Middle frontal gyrus (tissue), 1 donor: Measurements from ENCODE around the gene PRKCH.

Experiments used
- DNase-seq: peaks from one replicate; pipeline ENCODE4 v3.0.0-alpha.2; 2015; ENCODE audit warnings: low spot score; ENCODE audit errors: extremely low spot score

PRKCH gene

DNA sequence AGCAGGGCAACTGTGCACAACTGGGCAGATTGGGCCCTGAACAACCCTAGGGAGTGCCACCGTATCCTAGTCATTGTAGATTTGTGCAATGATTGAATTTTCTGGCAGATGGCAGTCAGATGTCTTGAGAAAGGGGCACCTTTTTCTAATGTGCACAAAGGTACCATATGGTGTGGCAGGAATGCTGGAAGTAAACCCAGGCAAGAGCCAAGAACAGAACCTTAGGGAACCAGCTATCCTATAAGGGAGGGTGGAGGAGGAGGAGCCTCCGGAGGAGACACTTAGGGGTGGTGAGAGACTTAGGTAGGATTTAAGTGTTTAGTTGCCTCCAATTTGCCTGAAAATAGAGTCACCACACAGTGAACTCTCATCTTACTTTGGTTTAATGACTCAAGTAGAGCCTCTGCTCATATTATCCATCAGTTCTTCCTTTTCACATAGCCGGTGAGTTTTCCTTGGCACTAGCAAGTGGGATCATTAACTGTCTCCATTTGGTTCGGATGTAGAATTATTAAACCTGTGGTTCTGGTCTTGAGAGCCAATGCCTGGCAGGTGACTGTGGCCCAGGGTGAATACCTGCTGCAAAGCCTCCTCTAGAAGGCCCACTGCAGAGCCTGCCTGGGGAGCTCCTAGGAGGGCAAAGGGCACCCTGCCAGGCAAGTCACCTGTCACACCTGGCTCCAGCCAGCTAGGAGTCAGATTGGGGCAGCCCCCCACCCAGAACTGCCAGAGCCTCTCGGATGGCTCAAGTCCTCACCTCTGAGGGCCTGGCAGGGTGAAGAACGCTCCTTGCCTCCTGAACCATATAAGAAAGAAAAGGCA is 189.6 kb downstream of the PRKCH start:
- no peak for DNase-seq

GRCh38 chr14:61511558-61511948 is 190.2 kb downstream of the PRKCH start:
- no peak for DNase-seq

DNA sequence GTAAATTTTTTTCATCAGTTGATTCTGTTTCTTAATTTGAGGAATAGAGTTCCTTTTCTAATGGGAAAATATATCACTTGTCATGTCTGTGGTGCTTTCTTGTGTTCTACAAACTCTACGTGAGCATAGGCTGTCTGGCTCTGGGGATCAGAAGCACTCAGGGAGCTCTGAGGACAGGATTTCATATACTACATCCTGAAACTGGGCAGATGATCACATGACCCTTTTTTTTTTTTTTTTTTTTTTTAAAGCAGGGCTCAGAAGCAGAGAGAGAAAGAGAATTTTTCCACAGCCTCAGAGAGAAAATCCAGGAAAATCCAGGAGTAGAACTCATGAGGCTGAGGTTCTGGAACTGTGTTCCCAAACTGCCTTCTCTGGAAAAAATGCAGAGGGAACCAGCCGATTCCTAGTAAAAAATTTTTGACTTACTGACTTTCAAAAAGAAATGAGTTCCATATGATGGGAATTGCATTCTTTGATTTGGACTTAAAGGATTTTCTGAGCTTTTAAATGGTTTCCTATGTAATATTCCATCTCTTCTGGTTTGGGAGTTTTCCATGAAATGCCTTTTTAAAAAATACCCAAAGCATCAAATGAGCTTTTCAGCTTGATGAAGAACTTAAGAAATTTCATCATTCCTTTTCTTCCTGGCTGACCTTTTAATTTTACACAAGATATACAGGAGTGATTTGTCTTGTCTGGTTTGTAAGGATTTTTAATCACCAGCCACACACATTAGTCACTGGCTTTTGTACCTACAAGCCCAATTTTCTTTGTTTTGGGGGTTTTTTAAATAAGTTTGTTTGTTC is 190.9 kb downstream of the PRKCH start:
- DNase-seq = no peak

DNA sequence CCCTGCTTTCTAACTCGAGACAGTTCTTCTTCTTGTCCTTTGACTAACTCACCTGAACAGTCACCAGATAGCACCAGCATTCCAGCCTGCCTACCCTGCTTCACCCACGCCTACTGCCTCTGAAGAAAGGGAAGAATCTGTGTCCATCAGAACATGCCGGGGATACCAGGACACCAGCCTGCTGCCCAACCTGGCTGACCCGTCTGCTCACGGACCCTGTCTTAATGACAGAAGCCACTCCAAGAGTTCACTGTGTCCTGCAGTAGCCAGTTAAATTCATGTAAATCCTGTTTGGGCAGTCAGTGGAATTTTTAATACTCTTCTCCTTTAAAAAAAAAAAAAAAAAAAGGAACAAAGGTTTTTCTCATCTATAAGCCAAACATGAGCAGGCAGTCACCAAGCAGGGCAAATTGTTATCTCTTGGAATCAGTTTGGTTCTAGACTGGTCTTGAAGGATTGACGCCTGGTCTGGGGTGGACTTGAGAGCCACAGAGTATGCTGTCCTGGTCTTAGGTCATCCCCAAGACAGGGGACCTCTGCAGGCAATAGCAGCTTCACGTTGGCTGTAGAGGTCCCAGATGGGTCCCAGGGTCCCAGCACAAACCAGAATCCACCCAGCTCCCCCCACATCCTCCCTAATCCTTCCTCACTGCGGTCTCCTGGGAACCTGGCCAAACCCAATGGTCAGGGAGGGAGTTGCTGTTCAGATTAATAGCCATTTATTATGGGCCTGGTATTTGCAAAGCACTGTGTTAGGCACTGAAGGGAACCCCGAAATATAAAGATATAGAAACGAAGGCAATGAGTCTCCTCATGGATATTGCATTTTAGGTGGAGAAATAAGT is 192.8 kb downstream of the PRKCH start:
- no peak for DNase-seq

DNA sequence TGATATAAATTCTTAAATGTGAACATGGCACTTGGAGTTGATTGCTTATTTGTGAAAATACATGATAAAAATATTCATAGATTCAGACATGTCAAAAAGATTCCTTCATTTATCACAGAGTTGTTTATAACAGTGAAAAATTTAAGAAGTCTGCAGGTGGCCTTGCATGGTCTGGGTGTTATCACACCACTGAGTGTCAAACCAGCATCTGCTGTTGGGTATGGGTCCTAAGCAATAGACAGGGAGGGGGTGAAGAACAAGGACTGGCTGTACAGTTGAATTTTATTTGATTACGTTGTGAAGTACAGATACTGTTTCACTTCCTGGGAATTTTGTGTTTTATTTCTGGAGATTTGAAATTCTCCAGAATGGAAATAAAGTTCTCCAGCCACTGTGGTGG is 193.5 kb downstream of the PRKCH start:
- no peak for DNase-seq

- no peak for DNase-seq
These were observed 194.2 kb downstream of the PRKCH start for GRCh38 chr14:61515436-61516117.

DNA sequence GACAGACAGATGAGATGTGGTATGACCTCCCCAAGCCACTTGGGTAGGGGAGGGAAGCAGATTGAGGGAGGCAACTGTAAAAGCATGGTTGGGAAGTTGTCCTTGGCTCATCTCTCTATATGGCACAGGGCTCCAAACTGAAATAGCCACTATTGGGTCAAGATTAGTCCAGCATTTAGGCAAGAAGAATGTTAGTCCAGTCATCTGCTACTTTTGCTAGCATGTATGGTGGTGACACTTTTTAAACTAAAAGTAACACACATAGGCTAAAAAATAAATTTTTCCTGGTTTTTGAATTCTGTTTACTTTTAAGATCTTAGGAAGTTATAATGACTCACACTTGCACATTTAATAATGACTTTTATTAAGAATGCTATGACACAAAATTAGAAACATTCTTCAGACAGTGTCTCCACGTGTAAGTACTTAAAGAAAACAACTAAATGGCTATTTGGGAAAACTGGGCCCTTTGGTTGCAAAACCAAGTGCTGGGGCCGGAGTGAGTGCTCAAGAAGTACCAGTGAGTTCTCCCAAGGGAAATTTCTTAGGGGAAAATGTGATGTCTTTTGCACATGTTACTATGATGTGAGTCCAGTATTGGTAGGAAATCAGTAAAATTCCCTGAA is 194.9 kb downstream of the PRKCH start:
- no peak for DNase-seq

GRCh38 chr14:61516964-61517653 is 195.7 kb downstream of the PRKCH start:
- no peak for DNase-seq

DNA sequence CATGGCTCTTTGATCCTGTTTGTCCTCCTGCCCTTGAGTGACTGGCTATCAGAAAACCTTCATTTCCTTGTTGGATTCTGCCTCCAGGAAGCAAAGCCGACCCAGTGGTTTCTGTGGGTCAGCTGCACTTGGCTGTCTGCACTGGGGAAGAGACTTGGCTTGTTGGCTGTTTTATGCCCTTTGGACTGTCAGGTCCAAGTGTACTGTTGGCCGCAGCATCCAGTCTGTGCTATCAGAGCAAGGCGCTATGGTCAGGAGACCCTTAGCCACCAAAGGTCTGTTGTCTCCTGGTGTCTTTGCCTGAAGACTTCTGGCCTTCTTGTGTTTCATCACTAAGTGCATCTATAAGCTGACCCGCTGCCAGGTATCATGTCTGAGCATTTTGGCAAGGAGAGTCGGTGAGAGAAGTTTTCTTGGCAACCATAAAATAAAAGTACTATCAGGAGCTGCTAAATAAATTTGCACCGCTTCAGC is 196.6 kb downstream of the PRKCH start:
- no peak for DNase-seq

DNA sequence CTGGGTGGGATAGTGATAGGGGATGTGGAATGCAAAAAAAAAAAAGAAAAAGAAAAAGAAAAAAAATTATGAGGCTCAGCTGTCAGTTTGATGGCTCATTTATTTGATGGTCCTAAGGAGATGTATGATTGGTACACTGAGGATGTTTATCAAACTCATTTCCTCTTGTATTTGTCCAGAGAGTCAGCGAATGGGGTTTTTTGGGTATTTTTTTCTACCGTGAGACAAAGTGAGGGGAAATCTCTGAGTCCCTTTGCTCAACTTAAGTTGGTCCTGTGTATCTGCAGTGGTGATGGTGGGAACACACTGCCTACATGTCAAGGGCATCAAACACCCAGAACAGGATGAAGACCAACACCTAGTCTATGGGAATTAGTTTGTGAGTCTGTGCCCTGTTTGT is 197.0 kb downstream of the PRKCH start:
- DNase-seq = no peak

GRCh38 chr14:61519106-61519505 is 197.7 kb downstream of the PRKCH start:
- no peak for DNase-seq

DNA sequence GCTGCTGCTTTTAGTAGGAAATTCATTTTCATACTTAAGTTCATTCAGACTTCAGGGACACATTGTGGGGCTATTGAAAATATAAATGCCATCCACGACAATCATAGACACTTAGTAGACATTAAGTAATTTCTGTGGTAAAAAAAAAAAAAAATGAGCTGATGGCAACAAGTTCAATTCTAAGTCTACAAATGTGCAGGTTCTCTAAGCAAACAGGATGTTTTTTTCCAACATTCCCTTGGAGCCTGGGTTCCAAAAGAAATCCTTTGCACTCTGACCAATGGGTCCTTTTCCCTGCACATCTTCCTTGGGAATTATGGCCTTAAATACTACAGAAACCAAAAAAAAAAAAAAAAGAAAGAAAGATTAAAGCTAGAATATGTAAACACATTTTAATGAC is 198.4 kb downstream of the PRKCH start:
- no peak for DNase-seq

- DNase-seq = no peak
These were observed 199.2 kb downstream of the PRKCH start for GRCh38 chr14:61520576-61520975.

GRCh38 chr14:61521773-61522172 is 200.4 kb downstream of the PRKCH start:
- no peak for DNase-seq

DNA sequence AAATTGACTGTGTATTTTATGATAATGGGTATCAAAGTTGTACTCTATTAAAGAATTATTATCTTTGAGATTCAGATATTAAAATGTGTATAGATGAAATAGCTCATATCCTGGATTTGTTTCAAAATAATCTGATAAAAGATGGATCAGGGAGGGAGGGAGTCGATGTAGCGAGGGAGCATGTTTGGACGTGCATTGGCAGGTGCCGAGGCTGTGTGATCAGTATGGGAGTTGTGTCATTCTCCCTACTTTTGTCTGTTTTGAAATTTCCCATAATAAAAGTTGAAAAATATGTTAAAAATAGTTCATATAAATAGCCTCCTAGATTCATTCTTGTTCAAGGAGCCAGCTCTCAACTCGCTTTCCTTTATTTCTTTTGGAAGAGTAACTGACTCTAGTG is 202.4 kb downstream of the PRKCH start:
- DNase-seq = no peak

DNA sequence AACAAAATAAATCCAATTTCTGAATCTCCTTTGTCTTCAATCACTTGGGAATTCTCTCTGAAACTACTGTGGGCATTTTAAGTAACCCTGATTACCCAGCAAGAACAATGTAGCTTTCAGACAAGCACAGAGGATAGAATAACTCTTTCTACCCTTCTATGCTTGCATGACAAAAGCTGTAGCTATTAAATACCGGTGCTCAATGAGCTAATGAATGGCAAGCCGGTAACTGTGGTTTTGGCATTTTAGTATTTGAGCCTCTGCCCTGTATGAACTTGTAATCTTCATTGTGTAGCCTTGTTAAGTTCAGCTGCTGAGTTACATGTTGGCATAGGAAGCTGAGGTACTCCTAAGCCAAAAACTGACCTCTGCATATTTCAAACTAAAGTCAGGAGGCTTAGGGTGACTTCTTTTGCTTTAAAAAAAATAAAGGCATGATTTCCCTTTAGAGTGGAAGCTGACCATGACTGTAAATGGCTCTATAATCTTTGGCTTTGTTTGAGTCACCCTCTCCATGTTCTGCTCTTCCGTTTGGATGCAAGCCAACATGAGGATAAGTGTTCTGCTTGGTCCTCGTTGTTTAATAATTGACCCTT is 202.9 kb downstream of the PRKCH start:
- no peak for DNase-seq

GRCh38 chr14:61524936-61525292 is 203.5 kb downstream of the PRKCH start:
- no peak for DNase-seq

DNA sequence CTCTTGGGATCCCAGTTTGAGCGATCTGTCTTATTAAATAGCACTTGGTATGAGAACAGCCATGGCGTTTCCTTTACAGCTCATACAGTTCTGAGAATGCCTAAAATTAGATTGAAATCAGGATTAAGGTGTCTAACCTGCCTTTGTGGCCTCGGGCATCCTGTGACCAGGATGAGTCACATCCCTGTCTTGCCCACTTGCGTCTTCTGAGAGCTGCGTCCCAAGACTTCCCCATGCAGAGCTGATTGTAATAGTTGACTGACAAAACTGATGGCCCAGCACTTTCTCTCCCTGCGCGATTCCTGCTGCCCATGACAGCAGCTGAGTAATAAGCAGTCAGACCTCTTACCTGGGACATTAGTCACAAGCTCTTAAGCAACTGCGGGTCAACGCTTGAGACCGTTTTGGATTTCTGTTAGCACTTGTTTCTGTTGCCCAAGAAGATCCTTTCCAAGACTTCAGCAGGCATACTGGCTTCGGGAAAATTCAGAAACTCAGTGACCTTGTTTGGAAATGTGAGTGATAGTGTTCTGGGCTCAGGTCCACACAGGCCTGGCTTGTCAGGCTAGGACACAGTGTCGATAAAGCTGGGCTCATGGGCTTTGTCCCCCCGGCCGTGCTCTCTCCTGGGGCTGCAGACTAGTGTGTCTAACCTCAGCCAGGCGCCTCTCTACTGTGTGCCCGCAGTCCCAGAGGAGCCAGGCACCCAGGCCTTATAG is 204.1 kb downstream of the PRKCH start:
- DNase-seq = no peak
